A673 (cell line): ENCODE results near the gene ANO3.

Experiments used
- EZH2 ChIP-seq: fragments of 200-600 bp; sonication (generic); IDR thresholded peaks from 2 replicates; pipeline ENCODE4 v1.6.1; 2017; ENCODE audit warnings: borderline replicate concordance, low read depth, mild to moderate bottlenecking, mixed read lengths, antibody characterized with exemption, low read length; ENCODE audit not compliant: poor library complexity, severe bottlenecking
- TF ChIP-seq, protein P1 (sequence below): fragments of 300-800, 200-600 bp; sonication (generic); conservative IDR thresholded peaks from 2 replicates; pipeline ENCODE4 v1.5.1; 2017; ENCODE audit warnings: low read depth, mild to moderate bottlenecking, antibody characterized with exemption, low read length, moderate library complexity, mixed read lengths

DNA sequence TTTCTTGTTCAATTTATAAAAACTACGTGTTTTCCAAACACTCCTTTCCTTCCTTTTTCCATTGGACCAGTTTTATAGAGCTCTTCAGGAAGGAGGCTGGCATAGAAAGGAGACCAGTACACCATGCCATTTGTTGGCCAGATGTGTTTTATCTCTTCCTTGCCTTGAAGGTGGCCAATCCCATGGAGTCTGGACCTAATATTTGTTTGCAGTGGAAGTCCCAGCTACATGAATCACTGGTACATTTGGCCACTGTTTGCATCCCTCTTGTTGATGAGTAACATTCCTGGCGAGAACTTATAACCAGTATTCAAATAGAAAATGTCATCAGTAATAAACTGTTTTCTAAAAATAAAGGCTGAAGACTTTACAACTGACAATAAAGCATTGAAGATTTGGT, 110.2 kb downstream of the ANO3 start:
- TF ChIP-seq, protein P1, sequence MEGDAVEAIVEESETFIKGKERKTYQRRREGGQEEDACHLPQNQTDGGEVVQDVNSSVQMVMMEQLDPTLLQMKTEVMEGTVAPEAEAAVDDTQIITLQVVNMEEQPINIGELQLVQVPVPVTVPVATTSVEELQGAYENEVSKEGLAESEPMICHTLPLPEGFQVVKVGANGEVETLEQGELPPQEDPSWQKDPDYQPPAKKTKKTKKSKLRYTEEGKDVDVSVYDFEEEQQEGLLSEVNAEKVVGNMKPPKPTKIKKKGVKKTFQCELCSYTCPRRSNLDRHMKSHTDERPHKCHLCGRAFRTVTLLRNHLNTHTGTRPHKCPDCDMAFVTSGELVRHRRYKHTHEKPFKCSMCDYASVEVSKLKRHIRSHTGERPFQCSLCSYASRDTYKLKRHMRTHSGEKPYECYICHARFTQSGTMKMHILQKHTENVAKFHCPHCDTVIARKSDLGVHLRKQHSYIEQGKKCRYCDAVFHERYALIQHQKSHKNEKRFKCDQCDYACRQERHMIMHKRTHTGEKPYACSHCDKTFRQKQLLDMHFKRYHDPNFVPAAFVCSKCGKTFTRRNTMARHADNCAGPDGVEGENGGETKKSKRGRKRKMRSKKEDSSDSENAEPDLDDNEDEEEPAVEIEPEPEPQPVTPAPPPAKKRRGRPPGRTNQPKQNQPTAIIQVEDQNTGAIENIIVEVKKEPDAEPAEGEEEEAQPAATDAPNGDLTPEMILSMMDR = no peak
- no peak for TF ChIP-seq EZH2
